ENCODE measurements around the gene NISCH. TPM values are rescaled to one million over a fixed set of nuclear protein-coding genes. Genes with fewer than 3 reads are reported as not detected.

Gene NISCH
- total RNA-seq, 1 experiment from 2014 or later: 25.7 TPM

DNA sequence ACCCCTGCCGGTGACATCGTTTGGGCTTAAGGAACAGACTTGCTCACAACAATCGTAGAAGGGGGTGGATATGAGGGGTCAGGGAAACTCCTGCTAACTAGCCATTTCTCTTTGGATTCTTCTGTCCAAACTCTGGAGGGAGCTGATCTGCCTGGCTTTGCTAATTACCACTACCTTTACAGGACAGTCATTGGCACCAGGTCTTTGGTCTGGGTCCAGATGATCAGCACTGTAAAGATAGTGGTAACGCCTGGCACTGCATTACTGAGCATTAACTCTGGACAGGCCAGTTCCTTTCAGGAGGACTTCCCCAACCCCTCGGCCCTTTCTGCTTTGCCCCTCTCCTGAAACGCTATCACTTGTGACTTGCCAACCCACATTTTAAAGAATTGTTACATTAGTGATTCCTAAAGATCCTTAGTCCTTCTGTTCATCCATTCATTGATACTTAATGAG lies 81.8 kb downstream of the NISCH start:
- no peak for DNase-seq (ENCODE audit: low spot score)

DNA sequence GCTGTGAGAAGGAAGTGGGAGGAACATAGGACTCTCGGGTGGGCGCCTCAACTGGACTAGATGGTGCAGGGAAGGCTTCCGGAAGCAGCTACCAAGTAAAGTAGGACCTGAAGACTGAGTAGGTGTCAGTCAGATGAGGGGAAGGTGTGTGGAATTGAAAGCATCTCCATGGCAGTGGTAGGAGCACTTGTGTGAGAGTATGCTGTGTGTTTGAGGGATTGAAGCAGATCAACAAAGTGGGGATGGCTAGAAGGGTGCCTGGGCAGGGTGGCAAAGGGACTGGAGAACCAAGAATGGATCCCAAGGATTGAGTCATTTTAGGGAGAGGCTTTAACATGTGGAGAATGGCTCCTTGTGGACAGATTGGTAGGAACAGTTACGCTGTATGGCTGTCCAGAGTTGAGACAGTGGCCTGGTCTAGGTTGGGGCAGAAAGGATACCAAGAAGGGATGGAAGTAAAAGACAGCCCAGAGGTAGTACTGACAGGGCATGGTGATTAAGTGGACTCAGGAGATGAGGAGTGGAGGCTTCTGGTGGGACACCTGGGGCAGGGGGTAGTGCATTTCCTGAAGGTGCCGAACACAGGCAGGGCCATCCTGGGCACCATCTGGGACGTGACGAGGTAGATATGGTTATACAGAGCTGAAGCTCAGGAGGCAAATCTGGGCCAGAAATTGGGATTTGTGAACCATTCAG lies 82.5 kb downstream of the NISCH start:
- no peak for DNase-seq (ENCODE audit: low spot score)

DNA sequence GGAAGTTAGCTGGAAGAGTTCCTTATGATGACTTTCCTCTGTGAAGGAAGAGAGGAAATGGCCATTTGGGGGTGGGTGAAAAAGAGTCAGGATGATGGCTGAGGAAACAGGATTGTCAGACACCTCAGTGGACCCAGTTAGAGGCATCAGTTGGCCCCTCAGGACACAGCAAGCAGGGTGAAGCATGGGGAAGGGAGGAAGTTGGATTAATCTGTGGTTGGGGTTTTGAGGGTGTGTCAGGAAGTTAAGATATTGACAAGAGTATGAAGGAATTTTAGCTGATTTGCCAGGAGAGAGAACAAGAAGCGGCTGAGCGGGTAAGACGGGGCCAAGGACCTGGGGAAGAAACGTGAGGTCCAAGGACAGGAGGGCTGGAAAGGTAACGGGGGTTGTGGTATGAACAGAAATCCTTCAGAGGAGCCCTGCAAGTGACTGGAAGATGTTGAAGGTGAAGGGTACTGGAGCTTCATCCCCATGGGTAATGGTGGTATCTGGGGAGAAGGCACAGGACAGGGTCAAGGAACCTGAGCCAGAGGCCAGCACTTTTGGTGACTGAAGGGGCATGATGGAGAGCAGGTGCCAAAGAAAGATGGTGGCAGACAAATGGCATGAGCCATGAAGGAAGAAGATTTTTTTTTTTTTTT lies 83.7 kb downstream of the NISCH start:
- DNase-seq (ENCODE audit: low spot score): no peak

DNA sequence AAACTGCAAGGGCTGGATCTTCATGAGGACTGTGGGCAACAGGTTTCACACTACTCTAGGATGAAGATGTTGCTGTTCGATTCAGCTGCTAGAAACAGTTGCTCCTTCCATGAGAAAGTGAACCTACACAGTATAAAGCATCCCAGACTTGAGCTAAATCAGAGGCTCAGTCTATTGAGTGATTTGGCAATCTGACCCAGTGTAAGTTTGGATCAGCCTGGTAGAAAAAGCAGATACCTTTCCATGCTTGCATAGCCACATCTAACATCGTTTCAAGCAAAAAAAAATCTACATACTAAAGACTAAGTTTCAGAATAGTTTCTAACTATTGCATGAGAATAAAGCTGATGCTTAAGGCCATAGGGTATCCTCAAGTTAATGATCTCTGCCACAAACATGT lies 85.6 kb downstream of the NISCH start:
- no peak for DNase-seq (ENCODE audit: low spot score)

Other genes with a start within 250 kb of the NISCH start
- not detected in 2 replicates for gene TLR9, start 230.0 kb upstream of the NISCH start, total RNA-seq (2014; rRNA removed; shearing (Covaris generic))
- gene TWF2, start 216.4 kb upstream of the NISCH start, total RNA-seq (2014; rRNA removed; shearing (Covaris generic)): 93.0 and 94.6 TPM in 2 replicates
- gene PPM1M, start 209.8 kb upstream of the NISCH start, total RNA-seq (2014; rRNA removed; shearing (Covaris generic)): 15.6 and 19.5 TPM in 2 replicates
- gene WDR82, start 177.0 kb upstream of the NISCH start, total RNA-seq (2014; rRNA removed; shearing (Covaris generic)): 42.0 and 46.2 TPM in 2 replicates
- 5.4 and 6.8 TPM in 2 replicates for gene GLYCTK, start 167.8 kb upstream of the NISCH start, total RNA-seq (2014; rRNA removed; shearing (Covaris generic))
- gene DNAH1, start 139.3 kb upstream of the NISCH start, total RNA-seq (2014; rRNA removed; shearing (Covaris generic)): 0.69 and 3.1 TPM in 2 replicates
- gene BAP1, start 45.6 kb upstream of the NISCH start, total RNA-seq (2014; rRNA removed; shearing (Covaris generic)): 84.6 and 122 TPM in 2 replicates
- gene PHF7, start 44.9 kb upstream of the NISCH start, total RNA-seq (2014; rRNA removed; shearing (Covaris generic)): 14.2 and 15.6 TPM in 2 replicates
- 0.05 and 0.07 TPM in 2 replicates for gene SEMA3G, start 10.5 kb upstream of the NISCH start, total RNA-seq (2014; rRNA removed; shearing (Covaris generic))
- gene TNNC1, start 1.6 kb upstream of the NISCH start, total RNA-seq (2014; rRNA removed; shearing (Covaris generic)): 16.5 and 36.6 TPM in 2 replicates
- gene STAB1, start 39.7 kb downstream of the NISCH start, total RNA-seq (2014; rRNA removed; shearing (Covaris generic)): 0.12 TPM in 1 of 2 replicates, not detected in the other
- 65.6 and 92.3 TPM in 2 replicates for gene NT5DC2, start 78.3 kb downstream of the NISCH start, total RNA-seq (2014; rRNA removed; shearing (Covaris generic))
- 17.1 and 47.0 TPM in 2 replicates for gene UQCC5, start 81.0 kb downstream of the NISCH start, total RNA-seq (2014; rRNA removed; shearing (Covaris generic))
- 47.6 and 53.4 TPM in 2 replicates for gene PBRM1, start 230.3 kb downstream of the NISCH start, total RNA-seq (2014; rRNA removed; shearing (Covaris generic))
- gene GNL3, start 230.4 kb downstream of the NISCH start, total RNA-seq (2014; rRNA removed; shearing (Covaris generic)): 120 and 188 TPM in 2 replicates